ENCODE data around the gene NDST3. TPM values are rescaled to one million over a fixed set of nuclear protein-coding genes. Genes with fewer than 3 reads are reported as not detected.
"Not testable (repeated sequence)": the region's sequence is repeated elsewhere in the genome, so short reads cannot be mapped to it uniquely, and the experiment has no call there.

Gene NDST3
- total RNA-seq, 1 donor from 2014 or later: not detected

DNA sequence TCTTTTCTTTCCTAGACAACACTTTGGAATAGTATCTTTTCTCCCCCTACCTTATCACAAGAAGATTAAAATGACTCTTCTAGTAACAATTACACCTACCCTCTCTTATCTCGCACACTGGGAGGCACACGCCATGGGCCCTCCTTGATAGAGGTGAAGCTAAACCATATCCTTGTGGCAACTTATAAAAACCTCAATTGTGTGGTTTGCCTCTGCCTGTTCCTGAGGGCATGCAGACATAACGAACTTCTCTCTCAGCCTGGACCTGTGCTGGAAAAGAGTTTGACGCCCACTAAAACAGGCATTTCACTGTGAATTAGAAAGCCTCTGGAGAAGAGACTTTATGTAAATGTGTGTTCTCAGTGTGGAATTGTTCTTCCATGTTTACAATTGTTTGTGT is 141.2 kb downstream of the NDST3 start:
- no peak for DNase-seq (ENCODE audit: low read depth)

DNA sequence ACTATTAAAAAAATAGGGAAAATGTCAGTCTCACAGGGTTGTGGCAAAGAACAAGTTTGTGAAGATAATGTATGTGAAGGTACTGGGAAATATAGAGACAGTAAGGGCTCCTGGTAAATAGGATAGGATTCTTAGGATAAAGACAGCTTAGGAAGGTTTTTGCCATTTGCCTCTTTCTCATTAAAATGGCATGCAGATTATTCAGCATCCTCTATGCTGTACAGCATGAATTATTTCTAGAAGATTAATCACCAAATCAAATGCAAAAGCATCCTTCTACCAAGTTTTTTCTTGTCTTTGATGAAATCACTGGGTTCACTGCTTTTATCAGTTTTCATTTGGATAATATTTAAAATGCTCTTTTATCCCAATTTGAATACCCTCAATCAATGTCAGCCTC is 142.8 kb downstream of the NDST3 start:
- no peak for DNase-seq (ENCODE audit: low read depth)

DNA sequence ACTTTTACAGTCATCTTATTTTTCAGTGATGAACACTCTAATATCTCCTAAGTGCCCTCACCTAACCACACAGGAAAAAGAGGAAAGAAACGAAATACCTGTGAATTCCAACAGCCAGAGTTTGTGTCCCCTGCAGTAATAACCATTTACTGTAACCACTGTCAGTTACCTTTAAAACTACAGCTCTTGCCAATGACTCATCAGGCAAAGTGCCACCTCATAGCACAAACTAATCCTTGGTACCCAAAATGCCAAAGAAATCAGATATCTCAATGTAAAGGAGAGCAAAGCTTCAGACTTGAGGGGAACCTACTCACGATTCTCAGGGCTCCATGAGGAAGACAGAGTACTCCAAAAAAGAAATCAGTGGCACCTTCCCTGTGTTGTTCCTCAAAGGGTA is 146.5 kb downstream of the NDST3 start:
- peak; percentile 2 for DNase-seq (ENCODE audit: low read depth)

DNA sequence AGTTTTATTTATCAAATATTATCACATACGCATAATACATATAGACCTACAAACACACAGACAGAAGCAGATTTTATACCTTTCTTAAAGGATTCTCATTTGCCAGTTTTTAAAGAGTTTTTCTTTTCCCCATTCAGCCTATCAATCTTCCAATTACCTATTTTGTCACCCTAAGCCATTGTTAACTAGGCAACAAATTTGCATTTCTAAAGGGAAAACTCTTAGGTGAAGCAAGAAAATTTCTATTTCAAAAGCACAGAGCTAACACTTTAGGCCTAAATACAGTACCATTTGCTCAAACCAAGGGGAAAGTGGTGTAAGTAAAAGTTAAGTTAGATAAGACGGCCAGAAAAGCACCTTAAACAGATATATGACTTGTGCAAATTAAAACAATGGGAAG is 156.6 kb downstream of the NDST3 start:
- DNase-seq (ENCODE audit: low read depth): no peak

DNA sequence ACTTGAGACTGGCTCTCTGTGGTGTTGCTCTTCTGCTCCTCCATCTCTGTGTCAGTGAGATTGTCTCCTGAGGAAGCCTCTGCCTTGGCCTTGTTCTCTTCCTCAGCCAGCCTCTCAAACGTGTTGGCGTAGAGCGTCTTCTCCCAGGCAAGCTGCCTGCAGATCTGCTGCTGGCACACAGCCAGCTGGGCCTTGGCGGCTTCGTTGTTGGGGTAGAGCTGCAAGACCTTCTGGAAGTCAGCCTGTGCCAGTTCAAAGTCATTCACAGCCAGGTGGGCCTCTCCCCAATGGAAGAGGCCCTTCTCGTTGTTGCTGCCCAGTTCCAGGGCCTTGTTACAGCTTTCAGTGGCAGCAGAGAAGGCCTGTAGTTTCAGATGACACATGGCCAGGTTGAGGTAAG is 159.1 kb downstream of the NDST3 start:
- DNase-seq (ENCODE audit: low read depth): no peak

DNA sequence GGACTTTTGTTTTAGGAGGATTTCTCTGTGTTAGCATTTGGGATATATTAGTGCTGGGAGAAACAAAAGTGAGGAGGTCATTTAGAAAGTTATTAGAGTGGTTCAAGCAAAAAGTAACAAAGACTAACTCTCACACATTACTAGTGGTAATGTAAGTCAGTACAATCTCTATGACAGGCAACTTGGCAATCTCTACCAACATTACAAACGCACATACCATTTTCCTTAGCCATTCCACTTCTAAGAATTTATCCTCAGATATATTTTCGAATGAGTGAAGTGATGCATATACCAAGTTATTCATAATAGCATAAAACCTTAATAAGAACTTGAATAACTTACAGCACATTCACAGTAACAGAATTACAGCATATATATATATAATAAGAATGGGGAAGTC is 172.3 kb downstream of the NDST3 start:
- no peak for DNase-seq (ENCODE audit: low read depth)

DNA sequence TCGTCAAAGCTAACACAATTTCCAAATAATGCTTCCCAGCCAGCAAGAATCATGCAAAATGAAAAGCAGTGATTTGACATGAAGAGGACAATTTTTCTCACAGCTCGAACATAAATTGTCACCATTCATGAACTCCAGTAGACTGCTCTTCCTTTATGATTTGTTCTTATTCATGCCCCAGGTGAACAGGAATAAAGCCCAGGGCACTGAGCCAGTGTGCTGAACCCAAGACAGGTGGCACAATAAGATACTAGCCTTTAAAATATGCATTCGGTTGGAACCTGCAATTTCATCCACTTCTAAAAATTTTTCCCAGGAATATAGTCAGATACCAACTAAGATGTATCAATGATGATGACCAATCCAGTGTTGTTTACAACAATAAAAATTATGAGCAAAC is 178.8 kb downstream of the NDST3 start:
- DNase-seq (ENCODE audit: low read depth): no peak

DNA sequence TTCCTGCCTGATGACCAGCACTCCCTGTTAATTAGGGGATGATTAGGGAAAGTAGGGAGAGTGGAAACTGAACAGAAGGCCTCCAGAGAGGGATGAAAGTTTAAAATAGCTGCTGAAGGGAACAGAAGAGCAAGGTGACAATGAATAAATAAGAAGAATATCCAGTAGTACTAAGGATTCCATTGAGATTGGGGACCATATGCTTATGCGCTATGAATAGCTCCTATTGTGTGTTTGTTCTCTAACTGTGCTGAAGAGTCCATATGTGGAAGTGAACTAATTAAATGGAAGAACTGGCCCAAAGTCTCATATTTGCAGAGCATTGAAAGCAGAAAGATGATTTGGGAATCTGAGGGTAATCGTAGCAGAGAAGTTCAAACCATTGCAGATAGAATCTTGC is 181.5 kb downstream of the NDST3 start:
- DNase-seq (ENCODE audit: low read depth): no peak

DNA sequence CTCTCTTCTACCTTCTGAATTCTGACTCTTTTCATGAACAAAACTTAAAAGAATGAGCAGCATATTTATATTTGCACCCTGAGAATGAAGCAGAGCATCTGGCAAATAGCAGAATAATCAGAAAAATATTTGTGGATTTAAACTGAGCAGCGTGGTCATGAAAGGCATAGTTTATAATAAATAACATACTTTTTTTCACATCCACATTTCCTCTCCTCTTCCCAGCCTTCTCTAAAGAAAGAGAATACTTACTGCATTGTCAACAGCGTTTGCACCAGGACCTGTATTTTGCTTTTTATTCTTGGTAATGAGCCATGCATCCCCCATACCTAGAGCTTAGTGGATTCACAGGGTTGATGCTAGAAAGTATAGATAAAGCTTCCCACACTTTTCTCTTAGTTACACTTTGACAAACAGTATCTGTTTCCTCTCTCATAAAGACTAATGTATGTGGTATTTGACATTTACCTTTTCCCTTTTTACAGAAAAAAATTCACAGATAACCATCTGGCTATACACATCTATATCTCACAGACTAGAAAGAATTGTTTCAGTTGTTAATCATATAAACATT is 187.0 kb downstream of the NDST3 start:
- DNase-seq (ENCODE audit: low read depth): no peak

DNA sequence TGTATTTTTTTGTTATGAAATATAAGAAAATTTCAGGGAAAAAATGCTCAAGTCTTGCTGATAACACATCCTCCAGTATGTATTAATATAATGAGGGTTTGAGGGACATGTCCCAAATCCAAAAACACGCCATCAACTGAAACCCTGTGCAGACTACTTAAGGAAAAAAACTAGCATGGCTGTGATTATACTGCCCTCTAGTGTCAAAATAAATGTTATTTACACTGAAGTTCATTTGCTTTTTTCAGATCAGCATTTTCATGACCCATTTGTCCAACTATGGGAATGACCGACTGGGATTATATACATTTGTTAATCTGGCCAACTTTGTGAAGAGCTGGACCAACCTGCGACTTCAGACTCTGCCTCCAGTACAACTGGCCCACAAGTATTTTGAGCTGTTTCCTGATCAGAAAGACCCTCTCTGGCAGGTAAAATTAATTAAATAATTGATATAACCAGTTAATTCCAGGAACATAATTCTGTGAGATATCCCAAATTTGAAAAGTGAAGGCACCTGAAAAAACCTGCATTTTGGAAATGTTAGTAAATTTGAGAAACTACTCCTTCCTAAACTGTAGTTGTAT is 190.1 kb downstream of the NDST3 start:
- peak; percentile 68 for DNase-seq (ENCODE audit: low read depth)

DNA sequence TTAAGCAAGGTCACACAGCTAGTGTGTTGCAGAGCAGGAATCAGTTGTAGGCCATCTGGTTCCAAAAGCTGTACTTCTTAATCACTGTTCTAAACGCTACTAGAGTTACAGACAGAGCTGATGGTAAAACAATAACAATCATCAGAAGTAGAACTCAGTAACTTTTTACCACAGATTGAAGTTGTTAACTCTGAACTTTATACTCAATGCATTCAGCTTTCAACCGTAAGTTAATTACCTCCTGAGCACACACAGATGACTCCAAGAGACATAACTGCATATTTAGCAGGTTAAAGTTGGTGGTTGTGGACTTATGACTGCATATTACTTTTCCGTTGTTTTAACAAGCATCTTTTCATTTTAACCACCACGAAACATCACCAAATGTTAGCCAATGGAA is 191.2 kb downstream of the NDST3 start:
- no peak for DNase-seq (ENCODE audit: low read depth)

DNA sequence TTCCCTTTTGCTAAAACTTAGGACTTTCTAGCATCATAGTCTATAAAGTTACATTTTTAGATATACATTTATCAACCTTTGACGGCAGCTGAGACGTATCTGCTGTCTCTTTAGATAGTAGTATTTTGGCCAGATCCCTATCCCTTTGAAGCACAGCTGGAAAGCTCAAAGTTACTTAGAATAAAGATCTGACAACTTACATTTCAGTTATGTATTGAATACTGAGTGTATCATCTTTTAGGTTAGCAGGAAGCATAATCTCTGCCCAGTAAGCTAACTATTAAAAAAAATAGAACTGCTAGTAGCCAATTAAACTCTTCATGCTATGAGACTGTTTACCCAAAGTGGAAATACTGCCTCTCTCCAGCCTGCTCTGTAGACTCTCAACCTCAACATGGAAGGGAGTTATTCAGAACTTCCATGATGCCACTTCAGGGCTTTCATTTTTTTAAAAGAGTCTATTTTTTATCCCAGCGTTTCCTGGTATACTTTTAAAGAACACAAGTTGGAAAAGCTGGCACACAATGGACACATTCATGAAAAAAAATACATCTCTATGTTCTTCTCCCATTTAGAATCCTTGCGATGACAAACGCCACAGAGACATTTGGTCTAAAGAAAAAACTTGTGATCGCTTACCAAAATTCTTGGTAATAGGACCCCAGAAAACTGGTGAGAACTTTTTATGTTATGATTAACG is 192.2 kb downstream of the NDST3 start:
- DNase-seq (ENCODE audit: low read depth): no peak

DNA sequence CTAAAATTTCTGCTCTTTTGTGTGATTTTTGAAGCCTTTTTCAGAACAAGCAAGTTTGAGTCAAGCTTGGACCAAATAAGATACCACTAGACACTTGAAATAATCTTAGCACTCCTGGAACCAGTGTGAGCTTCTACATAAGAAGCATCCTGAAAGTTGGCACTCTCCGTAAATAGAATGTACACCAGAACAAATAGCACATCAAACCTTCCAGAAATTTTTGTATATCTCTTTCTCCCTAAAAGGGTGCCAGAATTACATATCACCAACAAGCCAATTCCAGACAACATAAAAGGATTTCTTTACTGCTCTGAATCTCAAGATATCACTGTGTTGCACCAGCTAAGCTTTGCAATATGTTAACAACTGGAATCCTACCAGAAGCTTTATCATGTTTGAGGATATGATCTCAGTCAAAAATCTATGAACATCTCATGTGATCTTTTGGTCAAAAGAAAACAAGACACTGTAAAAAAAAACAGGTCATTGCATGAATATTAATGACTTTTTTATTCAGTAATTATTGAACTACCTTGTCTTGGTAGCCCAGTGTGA is 201.4 kb downstream of the NDST3 start:
- no peak for DNase-seq (ENCODE audit: low read depth)

DNA sequence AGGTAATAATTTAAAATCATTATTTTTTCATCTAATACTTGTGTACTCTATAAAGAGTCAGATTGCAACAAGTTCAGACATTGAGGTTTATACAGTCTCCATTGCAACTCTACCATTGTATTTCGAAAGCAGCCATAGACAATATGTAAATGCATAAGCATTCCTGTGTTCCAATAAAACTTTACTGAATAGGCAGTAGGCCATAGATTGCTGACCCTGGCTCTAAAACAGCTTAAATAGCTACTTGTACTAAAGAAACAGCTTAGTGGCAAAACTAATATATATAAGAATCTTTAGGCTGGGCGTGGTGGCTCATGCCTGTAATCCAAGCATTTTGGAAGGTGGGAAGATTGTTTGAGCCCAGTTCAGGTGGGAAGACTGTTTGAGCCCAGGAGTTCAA is 203.2 kb downstream of the NDST3 start:
- no peak for DNase-seq (ENCODE audit: low read depth)

DNA sequence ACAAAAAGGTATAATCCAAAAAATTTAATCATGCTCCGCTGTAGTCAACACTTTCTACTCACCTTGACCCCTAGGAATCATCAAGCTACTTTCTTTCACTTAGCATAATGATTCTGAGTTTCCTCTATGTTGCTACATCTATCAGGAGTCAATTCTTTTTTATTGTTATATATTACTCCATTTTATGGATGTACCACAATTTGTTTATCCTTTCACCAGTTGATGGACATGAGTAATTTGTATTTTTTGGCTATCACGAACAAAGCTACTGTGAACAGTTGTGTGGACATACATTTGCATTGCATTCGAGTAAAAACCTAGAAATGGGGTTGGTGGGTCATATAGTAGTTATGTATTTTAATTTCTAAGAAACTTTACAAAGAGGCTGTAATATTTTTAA is 215.6 kb downstream of the NDST3 start:
- DNase-seq (ENCODE audit: low read depth): no peak

DNA sequence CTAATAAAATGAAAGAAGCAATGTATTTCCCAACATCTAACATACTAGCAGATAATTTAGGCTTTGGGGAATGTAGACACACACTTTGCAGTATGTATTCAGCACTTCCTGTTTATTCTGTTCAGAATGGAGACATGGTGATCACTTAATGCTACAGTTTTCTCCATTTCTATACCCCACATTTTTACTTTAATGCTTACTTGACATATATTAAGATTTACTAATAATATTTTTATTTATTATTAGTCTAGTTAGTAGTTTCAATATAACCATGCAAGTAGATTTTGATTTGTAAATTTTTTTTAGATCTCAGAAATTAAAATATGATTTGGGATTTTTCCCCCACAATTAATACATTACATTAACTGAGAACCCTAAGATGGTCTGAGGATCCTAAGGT is 220.1 kb downstream of the NDST3 start:
- DNase-seq (ENCODE audit: low read depth): no peak

DNA sequence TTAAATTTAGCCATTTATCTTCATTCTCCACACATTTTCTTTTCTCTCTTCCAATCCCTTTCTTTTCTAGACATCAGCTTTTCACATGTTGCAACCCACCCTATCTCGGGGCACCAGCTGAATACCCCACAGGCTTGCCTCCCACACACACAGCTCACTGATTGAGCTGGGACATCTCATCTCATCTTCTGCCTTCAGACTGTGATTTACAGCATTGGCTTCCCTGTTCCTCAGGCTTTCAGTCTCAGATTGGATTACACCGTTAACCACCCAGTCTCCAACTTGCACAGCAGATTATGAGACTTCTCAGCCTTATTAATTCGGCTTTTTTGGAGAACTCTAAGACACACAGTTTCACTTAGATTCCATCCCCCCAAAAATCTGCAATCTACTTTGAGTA is 224.8 kb downstream of the NDST3 start:
- DNase-seq (ENCODE audit: low read depth): no peak

DNA sequence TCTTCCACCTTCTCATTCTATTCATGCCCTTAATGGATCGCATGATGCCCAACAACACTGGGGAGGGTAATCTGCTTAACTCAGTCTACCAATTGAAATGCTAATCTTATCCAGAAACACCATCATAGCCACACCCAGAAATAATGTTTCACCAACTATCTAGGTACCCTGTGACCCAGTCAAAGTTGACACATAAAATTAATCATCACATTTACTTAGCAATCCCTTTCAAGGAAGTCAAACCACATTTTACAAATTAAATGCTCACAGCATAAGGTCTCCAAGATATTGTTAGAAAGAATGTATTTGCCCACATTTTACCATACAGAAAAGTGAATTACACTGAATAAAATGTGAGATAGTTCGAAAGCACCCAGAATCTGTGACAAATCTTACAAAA is 226.0 kb downstream of the NDST3 start:
- DNase-seq (ENCODE audit: low read depth): no peak

DNA sequence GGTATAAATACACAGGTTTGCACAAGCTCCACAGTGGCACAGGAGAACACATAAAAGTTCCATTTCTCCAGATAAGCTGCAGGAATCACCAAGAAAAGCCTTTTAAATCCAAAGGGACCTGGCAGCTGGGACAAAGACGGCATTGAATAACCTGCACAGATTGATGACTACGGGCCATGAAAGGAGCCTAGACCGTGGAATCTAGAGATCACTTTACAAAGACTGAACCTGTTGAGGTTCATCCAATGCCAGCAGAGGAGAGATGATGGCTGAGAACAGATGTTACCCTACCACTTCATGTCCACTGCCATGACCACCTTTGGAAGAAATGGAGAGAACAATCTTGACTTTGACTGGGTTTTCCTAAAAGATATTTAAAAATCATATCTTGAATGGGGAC is 229.8 kb downstream of the NDST3 start:
- no peak for DNase-seq (ENCODE audit: low read depth)

DNA sequence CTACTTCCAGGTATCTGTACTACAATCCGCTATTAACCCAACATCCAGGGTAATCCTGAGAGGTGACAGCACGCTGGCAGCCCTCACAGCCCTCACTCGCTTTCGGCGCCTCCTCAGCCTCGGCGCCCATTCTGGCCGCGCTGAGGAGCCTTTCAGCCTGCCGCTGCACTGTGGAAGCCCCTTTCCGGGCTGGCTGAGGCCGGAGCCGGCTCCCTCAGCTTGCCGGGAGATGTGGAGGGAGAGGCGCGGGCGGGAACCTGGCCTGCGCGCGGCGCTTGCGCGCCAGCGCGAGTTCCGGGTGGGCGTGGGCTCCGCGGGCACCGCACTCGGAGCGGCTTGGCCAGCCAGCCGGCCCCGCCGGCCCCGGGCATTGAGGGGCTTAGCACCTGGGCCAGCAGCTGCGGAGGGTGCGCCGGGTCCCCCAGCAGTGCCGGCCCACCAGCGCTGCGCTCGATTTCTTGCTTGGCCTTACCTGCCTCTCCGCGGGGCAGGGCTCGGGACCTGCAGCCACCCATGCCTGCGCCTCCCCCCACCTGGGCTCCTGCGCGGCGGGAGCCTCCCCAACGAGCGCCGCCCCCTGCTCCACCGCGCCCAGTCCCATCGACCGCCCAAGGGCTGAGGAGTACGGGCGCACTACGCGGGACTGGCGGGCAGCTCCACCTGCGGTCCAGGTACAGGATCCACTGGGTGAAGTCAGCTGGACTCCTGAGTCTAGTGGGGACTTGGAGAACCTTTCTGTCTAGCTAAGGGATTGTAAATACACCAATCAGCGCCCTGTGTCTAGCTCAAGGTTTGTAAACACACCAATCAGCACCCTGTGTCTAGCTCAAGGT is 231.2 kb downstream of the NDST3 start:
- DNase-seq (ENCODE audit: low read depth): no peak

DNA sequence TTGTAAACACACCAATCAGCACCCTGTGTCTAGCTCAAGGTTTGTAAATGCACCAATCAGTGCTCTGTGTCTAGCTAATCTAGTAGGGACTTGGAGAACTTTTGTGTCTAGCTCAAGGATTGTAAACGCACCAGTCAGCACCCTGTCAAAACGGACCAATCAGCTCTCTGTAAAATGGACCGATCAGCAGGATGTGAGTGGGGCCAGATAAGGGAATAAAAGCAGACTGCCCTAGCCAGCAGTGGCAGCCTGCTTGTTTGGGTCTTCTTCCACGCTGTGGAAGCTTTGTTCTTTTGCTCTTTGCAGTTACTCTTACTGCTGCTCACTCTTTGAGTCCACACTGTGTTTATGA is 231.8 kb downstream of the NDST3 start:
- not testable (repeated sequence) for DNase-seq (ENCODE audit: low read depth)

DNA sequence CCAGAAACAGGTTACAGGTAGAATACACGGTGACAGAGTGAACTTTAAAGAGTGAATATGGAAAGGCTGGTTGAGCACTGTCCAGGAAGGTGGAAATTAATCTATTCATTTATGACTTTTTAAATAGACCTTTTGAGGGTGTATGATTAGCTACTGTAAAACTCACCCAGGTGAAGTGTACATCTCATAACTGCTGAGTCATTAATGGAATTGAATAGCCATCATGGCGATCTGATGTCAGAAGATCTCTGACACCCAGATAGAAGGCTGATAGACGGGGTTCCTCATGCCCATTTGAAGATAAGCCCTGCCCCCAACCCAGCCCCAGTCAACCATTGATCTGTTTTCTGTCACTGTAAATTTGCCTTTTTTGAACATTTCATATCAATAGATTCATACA is 234.5 kb downstream of the NDST3 start:
- DNase-seq (ENCODE audit: low read depth): no peak
